ENCODE data around the gene STAU1.

DNA sequence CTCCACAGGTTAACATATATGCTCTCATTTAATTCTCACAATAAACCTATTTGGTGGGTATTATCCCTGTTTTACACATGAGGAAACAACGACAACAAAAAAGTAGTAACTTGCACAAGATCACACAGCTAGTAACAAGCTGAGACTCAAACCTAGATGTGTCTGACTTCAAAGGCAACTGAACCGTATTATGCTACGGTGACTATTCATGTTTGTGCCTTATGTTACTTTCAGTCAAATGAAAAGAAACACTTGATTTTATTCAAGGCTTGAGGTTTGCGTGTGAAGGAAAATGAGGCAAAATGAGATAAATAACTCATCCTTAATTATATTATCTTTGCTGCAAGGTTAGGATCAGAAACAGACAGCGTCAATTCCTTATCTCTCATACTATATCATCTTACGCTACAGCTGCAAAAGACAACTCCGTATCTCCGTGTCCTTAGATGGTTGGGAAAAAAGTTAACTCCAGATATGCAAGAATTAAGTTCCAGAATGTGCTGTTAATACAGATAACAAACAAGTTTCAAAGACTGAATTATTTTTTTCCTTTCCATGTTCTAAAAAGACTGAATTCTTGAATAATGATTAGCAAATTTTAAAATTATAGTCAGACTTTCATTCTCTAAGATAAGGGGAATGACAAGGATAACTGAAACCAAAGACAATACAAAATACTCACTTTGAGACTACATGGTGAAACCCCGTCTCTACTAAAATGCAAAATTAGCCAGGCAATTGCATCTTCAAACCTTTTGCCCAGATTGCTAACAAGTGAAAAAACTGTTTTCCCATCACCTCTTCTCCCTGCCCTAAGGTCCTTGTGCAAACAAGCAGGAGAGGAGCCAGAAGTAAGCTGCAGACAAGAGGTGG lies 27.8 kb downstream of the STAU1 start:
- TF ChIP-seq GATA2 (IDR thresholded peaks at IDR 0.05; ENCODE audit: low read depth, low read length) (no peak), GATA3 (IDR thresholded peaks at IDR 0.05; ENCODE audit: low read depth, low read length) (no peak)

Measured in SH-SY5Y (cell line).